Measurements from ENCODE around the gene ELOA.

- no peak for TF ChIP-seq CTCF (conservative IDR thresholded peaks at IDR 0.05)
- TF ChIP-seq ZFX (IDR thresholded peaks at IDR 0.05): no peak
Measured at GRCh38 chr1:23756676-23757075, 13.4 kb downstream of the ELOA start.

Data from C4-2B (cell line).